Stimulated activated CD4-positive, alpha-beta T cell treated with anti-CD3 and anti-CD28 coated beads, Interleukin-15, amount 100 ng/mL, for 1 hour (primary cell): ENCODE measurements around the gene MPV17L.
"Not testable (repeated sequence)": the region's sequence is repeated elsewhere in the genome, so short reads cannot be mapped to it uniquely, and the experiment has no call there.

Experiments used
- DNase-seq, 2 donors: peaks; one replicate each; pipeline ENCODE4 v3.0.0-alpha.2; 2020; ENCODE audit warnings: low read depth in 1 of 2, low spot score in 1 of 2

MPV17L gene

GRCh38 chr16:15407756-15408155, 12.2 kb downstream of the MPV17L start:
- not testable (repeated sequence) for DNase-seq

DNA sequence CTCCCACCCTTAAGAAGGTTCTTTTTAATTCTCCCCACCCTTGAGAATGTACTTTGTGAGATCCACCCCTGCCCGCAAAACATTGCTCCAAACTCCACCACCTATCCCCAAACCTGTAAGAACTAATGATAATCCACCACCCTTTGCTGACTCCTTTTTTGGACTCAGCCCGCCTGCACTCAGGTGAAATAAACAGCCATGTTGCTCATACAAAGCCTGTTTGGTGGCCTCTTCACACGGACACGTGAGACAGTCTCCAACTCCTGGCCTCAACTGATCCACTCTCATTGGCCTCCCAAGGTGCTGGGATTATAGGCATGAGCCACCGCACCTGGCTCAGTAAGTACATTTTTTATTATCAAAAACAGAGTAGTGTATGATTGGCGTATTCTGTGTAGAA, 13.9 kb downstream of the MPV17L start:
- not testable (repeated sequence) for DNase-seq

DNA sequence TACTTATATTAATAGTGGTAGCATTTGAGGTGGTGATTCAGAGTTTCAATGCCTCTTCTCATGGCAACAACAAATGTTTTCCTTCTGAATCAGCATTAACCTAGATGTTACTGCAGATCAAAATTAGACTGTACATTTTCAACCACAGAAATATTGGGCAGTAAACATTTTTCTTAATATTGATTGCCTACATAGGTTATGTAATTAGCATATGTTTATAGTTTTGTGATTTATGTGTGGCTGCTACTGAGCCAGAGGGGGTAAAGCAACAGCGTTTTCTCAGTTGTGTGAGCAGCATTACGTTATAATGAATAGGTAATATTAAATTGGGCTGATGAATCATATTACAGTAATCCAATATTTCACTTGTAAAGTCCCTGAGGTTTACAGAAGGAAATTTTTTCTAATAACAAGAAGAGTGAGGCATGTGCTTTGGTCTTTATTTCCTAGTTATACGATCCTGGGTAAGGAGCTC, 20.0 kb downstream of the MPV17L start:
- no peak for DNase-seq

DNA sequence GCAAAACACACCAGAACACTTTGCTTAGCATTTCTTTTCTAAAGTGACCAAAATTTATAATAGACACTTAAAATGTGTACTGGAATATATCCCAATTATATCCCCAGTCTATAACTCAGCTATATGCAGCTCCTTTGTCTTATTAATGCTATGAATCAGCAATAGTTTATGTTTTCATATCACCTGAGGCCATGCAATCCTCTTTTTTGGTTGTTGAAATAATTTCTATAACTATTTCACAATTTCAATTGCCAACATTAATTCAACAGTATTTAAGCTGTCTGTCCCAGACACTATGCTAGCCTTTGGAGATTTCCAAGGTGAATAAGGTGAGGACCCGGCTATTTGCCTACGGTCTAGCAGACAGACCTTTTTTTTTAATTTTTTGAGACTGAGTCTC, 21.6 kb downstream of the MPV17L start:
- DNase-seq, result no peak

- no peak for DNase-seq
These were observed 22.7 kb downstream of the MPV17L start for GRCh38 chr16:15418206-15418605.

DNA sequence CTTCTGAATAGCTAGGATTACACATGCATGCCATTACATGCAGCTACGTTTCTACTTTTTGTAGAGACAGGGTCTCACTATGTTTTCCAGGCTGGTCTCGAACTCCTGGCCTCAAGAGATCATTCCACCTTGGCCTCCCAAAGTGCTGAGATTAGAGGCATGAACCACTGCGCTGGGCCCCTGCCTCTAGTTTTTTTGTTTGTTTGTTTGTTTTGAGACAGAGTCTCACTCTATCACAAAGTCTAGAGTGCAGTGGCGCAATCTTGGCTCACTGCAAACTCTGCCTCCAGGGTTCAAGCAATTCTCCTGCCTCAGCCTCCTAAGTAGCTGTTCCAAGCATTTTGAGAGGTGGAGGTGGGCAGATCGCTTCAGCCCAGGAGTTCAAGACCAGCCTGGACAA, 26.1 kb downstream of the MPV17L start:
- DNase-seq, result not testable (repeated sequence)

DNA sequence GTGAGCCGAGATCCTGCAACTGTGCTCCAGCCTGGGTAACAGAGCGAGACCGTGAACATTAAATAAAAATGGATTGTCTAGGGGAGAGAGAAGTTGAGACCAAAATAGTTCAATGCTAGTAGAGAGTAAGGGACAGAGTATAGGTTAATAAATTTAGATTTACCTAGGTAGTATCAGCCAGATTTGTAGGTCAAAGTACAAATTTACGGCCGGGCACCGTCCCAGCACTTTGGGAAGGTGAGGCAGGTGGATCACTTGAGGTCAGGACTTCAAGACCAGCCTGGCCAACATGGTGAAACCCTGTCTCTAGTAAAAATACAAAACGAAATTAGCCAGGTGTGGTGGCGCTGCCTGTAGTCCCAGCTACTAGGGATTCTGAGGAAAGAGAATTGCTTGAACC, 26.7 kb downstream of the MPV17L start:
- DNase-seq, result no peak

- DNase-seq, result no peak
These were observed 30.3 kb downstream of the MPV17L start for GRCh38 chr16:15425861-15426260.

DNA sequence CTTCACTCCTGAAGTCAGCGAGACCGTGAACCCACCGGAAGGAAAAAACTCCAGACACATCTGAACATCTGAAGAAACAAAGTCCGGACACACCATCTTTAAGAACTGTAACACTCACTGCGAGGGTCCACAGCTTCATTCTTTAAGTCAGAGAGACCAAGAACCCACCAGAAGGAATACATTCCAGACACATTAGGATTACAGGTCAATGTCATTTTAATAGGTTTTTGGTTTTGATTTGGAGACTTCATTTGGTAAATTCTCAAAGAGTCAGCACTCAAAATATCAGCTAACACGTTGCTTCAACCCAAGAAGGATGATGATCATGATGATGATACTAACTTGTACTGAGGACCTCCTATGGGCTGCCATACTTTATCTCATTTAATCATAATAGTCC, 31.2 kb downstream of the MPV17L start:
- no peak for DNase-seq

GRCh38 chr16:15427648-15428239, 32.2 kb downstream of the MPV17L start:
- DNase-seq, result peak in 1 of 2 donors; percentile 35

DNA sequence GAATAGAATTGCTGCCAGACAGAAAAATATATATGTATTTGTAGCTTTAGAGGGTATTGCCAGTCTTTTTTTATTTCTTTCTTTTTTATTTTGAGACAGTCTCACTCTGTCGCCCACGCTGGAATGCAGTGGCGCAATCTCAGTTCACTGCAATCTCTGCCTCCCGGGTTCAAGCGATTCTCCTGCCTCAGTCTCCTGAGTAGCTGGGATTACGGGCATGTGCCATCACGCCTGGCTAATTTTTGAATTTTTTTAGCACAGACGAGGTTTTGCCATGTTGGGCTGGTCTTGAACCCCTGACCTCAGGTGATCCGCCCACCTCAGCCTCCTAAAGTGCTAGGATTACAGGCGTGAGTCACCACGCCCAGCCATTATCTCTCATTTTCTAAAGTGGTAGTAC, 35.3 kb downstream of the MPV17L start:
- DNase-seq, result not testable (repeated sequence)

DNA sequence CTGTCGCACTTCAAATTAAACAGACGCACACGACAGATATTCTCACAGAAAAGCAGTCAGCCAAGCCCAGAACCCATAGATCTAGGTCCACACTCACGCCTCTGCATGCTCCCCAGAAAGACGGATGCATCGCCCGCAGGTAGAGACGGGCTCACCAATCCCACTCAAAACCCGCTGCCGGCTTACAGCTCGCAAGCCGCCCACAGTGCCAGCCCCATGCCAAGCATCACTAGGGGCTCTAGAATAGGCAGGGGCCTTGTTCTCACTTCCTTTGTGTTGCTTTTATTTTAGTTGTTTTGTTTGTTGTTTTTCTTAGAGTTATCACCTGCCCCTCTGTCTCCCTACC, 38.5 kb downstream of the MPV17L start:
- DNase-seq, result no peak

GRCh38 chr16:15434425-15435215, 39.1 kb downstream of the MPV17L start, which contains the start of gene BMERB1:
BMERB1 (plus strand) TSS chr16:15434588; CDS start chr16:15434654, 66 bp downstream.
- peak; percentile 16 to 48 for DNase-seq

DNA sequence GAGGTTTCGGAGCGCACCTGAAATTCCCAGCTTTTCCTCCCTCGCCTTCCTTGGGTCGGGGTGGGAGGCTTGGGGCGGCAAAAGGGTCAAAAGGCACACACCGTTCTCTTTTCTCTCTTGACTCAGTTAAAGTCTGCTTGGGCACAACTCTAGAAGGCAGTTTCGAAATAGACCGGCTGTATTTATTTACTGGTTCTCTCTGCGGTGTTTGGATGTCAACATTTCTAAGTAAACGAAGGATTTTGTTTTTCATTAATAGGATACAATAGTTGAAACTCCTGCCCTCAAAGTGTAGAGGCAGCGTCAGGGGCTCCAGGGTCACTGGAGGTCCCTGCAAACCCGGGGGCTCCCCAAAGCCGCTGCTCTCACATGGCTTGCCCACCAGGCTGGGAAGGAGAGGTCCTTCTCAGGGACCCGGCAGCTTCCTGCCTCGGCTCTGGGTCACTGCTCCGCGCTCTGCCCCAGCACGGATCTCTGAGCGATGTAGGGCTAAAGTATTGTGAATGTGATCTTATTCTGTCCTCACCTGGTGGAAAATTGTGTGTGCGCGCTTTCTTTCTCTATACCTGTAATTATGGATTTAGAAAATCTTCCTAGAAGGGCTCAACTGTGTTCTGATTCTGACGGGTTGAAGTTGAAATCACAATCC, 39.8 kb downstream of the MPV17L start:
- no peak for DNase-seq

- no peak for DNase-seq
These were observed 43.5 kb downstream of the MPV17L start for GRCh38 chr16:15439102-15439501.

DNA sequence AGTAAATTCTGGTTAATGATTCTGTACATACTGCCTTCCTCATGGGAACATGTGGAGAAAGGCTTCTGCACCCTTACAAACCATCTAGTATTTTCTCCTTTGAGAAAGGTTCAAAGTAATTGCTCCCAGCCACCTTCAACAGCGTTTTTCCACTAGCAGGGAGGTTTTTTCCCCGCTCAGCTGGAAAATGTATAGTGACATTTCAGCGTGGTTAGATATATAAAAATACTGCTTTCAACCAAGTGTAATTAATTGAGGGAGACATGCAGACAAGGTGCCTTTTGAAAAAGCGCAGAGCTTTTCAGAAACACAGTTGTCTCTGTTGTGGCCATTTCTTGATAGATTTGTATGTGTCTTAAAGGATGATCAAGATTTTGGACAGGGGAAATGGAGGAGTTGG, 44.0 kb downstream of the MPV17L start:
- no peak for DNase-seq

DNA sequence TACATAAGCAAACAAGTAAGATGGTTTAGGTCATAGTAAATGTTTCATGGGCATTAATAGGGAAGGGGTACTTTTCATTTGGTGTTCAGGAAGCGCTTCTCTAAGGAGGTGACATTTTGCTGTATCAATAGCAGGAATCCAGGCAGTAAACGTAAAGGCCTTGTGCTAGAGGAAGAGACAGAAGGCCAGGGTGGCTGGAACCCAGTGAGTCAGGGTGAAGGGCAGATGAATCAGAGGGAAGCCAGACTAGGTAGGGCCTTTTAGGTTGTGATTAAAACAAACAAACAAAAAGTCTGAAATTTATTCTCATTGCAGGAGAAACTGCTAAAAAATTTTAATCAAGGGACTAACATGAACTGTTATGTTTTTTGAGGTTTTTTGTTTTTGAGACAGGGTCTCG, 45.3 kb downstream of the MPV17L start:
- no peak for DNase-seq

- DNase-seq, result not testable (repeated sequence)
These were observed 46.6 kb downstream of the MPV17L start for GRCh38 chr16:15442140-15442539.

DNA sequence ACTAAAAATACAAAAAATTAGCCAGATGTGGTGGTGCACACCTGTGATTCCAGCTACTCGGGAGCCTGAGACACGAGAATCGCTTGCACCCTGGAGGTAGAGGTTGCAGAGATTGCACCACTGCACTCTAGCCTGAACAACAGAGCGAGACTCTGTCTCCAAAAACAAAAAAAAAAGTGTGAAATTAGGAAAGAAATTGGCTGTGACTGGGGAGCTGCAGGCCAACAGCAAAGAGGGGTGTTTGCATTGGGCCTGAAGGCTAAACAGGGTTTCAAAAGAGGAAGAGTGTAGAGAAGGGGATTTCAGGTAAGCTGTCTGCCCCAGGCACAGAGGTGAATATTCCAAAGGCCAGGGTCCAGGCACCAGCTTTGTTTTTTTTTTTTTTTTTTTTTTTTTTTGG, 48.2 kb downstream of the MPV17L start:
- DNase-seq, result no peak

DNA sequence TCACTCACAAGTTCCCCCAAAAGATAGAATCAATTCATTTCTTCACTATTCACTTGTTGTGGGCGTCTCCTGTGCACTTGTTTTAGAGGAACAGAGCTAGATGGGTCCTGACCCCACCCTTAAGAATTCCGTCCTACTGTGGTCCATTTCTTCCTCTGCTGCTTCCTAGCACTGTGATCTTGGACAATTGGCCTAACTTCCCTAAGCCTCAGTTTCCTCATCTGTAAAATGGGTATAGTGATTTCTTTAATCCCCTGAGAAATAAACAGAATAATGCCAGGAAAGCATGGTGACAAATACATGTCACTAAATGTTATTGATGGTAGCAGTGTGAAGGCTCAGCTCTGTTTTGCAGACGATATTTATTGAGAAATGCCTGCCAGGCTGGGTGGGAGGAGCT, 48.7 kb downstream of the MPV17L start:
- DNase-seq, result no peak

DNA sequence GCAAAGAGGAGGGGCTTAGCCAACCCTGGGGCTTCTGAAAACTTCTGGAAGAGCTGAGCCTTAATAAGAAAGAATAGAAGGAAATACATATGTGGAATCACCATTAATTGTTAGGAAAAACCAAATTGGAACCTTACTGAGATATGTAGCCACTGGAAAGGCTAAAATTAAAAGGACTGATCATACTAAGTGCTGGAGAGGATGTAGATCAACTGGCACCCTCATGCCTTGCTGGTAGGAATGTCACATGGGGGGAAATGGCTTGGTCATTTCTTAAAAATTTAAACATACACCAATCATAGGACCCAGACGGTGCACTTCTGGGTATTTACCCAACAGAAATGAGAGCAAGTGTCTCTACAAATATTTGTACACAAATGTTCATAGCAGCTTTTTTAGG, 49.9 kb downstream of the MPV17L start:
- no peak for DNase-seq

GRCh38 chr16:15446901-15447300, 51.3 kb downstream of the MPV17L start:
- no peak for DNase-seq
